BJ (cell line): ENCODE results near the gene ADIPOQ. TPM values are rescaled to one million over a fixed set of nuclear protein-coding genes. Genes with fewer than 3 reads are reported as not detected.
"Not testable (repeated sequence)": the region's sequence is repeated elsewhere in the genome, so short reads cannot be mapped to it uniquely, and the experiment has no call there.

Experiments
- CTCF ChIA-PET: fragments of 350-600 bp; formaldehyde crosslinking; extraction: SDS; loops from one replicate; lab custom pipeline; 2021; ENCODE audit warnings: antibody characterized with exemption, inconsistent platforms; lab: Yijun Ruan, JAX
- POLR2A ChIA-PET: fragments of 300-600 bp; sonication (Branson Sonifier 250); formaldehyde crosslinking; extraction: SDS; loops from one replicate; lab custom pipeline; 2021; ENCODE audit warnings: antibody characterized with exemption; lab: Charles Lee
- DNase-seq: peaks from one replicate; pipeline ENCODE4 v3.0.0-alpha.2; 2011; ENCODE audit warnings: low read depth
- H3K27me3 ChIP-seq: 2 replicates; pipeline ENCODE4 v1.6.0; 2011; ENCODE audit warnings: low read length; ENCODE audit not compliant: control insufficient read depth, insufficient read depth
- H3K36me3 ChIP-seq: 2 replicates; pipeline ENCODE4 v1.5.1; 2011; ENCODE audit warnings: low read length; ENCODE audit not compliant: control insufficient read depth, insufficient read depth
- H3K4me3 ChIP-seq: 2 replicates; pipeline ENCODE4 v1.5.1; 2011; ENCODE audit warnings: low read depth, mild to moderate bottlenecking, control low read depth, low read length
- polyA plus RNA-seq: library from polyadenylated mRNA; depleted of rRNA; stranded (reverse); fragments of >200 nt; gene quantifications from 2 replicates; pipeline ENCODE4 v1.2.3, GENCODE V29; 2011; rRNA removed
- TF ChIP-seq, protein P1 (sequence below): IDR thresholded peaks from 2 replicates; pipeline ENCODE4 v1.5.1; 2011; ENCODE audit warnings: low read depth, mild to moderate bottlenecking, control low read depth, inconsistent platforms, low read length, moderate library complexity; ENCODE audit not compliant: insufficient read depth

Gene ADIPOQ
- polyA plus RNA-seq, 1 experiment = not detected

DNA sequence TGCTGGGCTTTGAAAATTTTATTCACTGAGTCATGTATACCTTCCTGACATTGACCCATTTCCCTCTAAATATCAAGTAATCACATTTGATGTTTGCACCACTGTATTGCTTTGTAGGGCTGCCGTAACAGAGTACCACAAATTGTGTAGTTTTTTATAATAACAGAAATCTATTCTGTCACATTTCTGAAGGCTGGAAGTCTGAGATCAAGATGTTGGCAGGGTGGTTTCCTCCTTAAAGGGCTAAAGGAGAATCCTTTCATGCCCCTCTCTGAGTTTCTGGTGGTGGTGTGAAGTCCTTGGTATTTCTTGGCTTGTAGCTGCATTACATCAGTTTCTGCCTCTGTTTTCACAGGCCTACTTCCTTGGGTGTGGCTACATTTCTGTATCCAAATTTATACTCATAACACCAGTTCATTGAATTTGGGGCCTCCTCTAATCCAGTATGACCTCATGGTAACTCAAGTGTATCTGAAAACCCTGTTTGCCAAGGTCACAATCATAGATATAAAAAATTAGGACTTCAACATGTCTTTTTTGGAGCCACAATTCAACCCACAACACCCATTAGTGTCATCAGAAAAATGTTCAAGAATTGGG is 58.7 kb downstream of the ADIPOQ start:
- no peak for DNase-seq
- ChIA-PET POLR2A (no interaction called here), CTCF (no interaction called here)
- Histone ChIP-seq H3K36me3 (no peaks in the 10 kb centered on the region), H3K27me3 (no peaks in the 10 kb centered on the region; the same call in 1 of the 2 replicates), H3K4me3 (no peak overlapping the region)
- TF ChIP-seq, protein P1, sequence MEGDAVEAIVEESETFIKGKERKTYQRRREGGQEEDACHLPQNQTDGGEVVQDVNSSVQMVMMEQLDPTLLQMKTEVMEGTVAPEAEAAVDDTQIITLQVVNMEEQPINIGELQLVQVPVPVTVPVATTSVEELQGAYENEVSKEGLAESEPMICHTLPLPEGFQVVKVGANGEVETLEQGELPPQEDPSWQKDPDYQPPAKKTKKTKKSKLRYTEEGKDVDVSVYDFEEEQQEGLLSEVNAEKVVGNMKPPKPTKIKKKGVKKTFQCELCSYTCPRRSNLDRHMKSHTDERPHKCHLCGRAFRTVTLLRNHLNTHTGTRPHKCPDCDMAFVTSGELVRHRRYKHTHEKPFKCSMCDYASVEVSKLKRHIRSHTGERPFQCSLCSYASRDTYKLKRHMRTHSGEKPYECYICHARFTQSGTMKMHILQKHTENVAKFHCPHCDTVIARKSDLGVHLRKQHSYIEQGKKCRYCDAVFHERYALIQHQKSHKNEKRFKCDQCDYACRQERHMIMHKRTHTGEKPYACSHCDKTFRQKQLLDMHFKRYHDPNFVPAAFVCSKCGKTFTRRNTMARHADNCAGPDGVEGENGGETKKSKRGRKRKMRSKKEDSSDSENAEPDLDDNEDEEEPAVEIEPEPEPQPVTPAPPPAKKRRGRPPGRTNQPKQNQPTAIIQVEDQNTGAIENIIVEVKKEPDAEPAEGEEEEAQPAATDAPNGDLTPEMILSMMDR = no peak

DNA sequence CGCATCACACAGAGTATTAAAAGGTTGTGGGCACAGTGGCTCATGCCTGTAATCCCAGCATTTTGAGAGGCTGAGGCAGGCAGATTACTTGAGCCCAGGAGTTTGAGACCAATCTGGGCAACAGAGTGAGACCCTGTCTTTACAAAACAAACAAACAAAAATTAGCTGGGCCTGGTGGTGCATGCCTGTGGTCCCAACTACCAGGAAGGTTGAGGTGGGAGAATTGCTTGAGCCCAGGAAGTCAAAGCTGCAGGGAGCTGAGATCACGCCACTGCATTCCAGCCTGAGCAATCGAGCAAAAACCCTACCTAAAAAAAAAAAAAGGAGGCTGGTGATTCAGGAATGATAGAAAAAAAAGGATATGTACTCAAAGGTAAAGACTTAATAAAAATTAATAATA is 59.6 kb downstream of the ADIPOQ start:
- ChIA-PET CTCF (no interaction called here), POLR2A (no interaction called here)
- Histone ChIP-seq H3K4me3 (no peak overlapping the region), H3K36me3 (no peaks in the 10 kb centered on the region), H3K27me3 (no peaks in the 10 kb centered on the region)
- TF ChIP-seq, protein P1 = no peak
- DNase-seq = no peak

GRCh38 chr3:186902713-186903112 is 60.2 kb downstream of the ADIPOQ start:
- Histone ChIP-seq H3K36me3 (no peaks in the 10 kb centered on the region), H3K4me3 (no peak overlapping the region), H3K27me3 (no peaks in the 10 kb centered on the region)
- CTCF ChIA-PET = no interaction called here
- TF ChIP-seq, protein P1 = no peak
- POLR2A ChIA-PET = no interaction called here
- no peak for DNase-seq

GRCh38 chr3:186903676-186904075 is 61.2 kb downstream of the ADIPOQ start:
- CTCF ChIA-PET, DNase-seq, H3K27me3 ChIP-seq, H3K4me3 ChIP-seq, H3K36me3 ChIP-seq, POLR2A ChIA-PET: not testable (repeated sequence)

DNA sequence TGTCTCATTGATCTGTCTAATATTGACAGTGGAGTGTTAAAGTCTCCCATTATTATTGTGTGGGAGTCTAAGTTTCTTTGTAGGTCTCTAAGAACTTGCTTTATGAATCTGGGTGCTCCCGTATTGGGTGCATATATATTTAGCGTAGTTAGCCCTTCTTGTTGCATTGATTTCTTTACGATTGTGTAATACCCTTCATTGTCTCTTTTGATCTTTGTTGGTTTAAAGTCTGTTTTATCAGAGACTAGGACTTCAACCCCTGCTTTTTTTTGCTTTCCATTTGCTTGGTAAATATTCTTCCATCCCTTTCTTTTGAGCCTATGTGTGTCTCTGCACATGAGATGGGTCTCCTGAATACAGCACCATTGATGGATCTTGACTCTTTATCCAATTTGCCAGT is 64.6 kb downstream of the ADIPOQ start:
- DNase-seq = not testable (repeated sequence)

More for the DNA sequence above, 64.6 kb downstream of the ADIPOQ start:
- H3K4me3 ChIP-seq, H3K27me3 ChIP-seq, H3K36me3 ChIP-seq, POLR2A ChIA-PET, CTCF ChIA-PET: not testable (repeated sequence)

Other genes with a start within 250 kb of the ADIPOQ start
- gene AHSG, start 229.7 kb upstream of the ADIPOQ start, polyA plus RNA-seq = not detected in 2 replicates
- not detected in 2 replicates for gene FETUB, start 202.3 kb upstream of the ADIPOQ start, polyA plus RNA-seq
- not detected in 2 replicates for gene HRG, start 176.7 kb upstream of the ADIPOQ start, polyA plus RNA-seq
- not detected in 2 replicates for gene KNG1, start 125.4 kb upstream of the ADIPOQ start, polyA plus RNA-seq
- gene EIF4A2, start 59.1 kb upstream of the ADIPOQ start, polyA plus RNA-seq = 210 and 511 TPM in 2 replicates
- 6.9 and 8.5 TPM in 2 replicates for gene RFC4, start 36.2 kb upstream of the ADIPOQ start, polyA plus RNA-seq
- gene ST6GAL1, start 87.8 kb downstream of the ADIPOQ start, polyA plus RNA-seq = 1.5 and 1.9 TPM in 2 replicates